Measurements from ENCODE around the gene DENND1B. TPM values are rescaled to one million over a fixed set of nuclear protein-coding genes. Genes with fewer than 3 reads are reported as not detected.

DENND1B gene
- total RNA-seq, 5 donors from 2014 or later (not counting 1 experiment from before 2014, with no cell fraction given): 13.6 to 29.8 (median 15.8) TPM

GRCh38 chr1:197686702-197687355 is 88.5 kb downstream of the DENND1B start:
- H3K4me3 Mint-ChIP-seq: no peak overlapping the region
- H3K4me1 ChIP-seq (ENCODE audit: control insufficient read depth in 1 of 2, extremely low read depth in 1 of 2, insufficient read depth in 2 of 2, low read length in 2 of 2): no peaks in the 10 kb centered on the region
- H3K27me3 ChIP-seq (replicated peaks in 1 of 2; ENCODE audit: control insufficient read depth in 2 of 2, extremely low read depth in 1 of 2, insufficient read depth in 2 of 2, low read length in 1 of 2): no peaks in the 10 kb centered on the region
- H3K36me3 Mint-ChIP-seq: peaks cover 36% of the 10 kb centered on the region
- H3K4me1 Mint-ChIP-seq: peaks cover 26 to 30% (median 27%) of the 10 kb centered on the region in 3 donors
- WGBS (ENCODE audit: insufficient coverage): no CpG with 5 or more reads among the region's 6 CpGs
- H3K27ac Mint-ChIP-seq: no peak overlapping the region
- no peaks in the 10 kb centered on the region for H3K36me3 ChIP-seq (ENCODE audit: control insufficient read depth in 2 of 2, extremely low read depth in 1 of 2, insufficient read depth in 1 of 2, low read length in 1 of 2)
- CTCF ChIA-PET: interaction anchor here in 1 of 2 donors (0.7 kb wide), 1 partner anchor 444 kb away, joined by 4 read pairs; no protein-coding TSS in a partner anchor
- no peak overlapping the region for H3K4me3 ChIP-seq (ENCODE audit: control insufficient read depth in 1 of 2, extremely low read depth in 1 of 2, low read length in 1 of 2)
- ATAC-seq (replicated peaks in 1 of 4) (no peak), DNase-seq (no peak)
- H3K9me3 ChIP-seq: no peaks in the 10 kb centered on the region
- POLR2A ChIA-PET: interaction anchor here in 1 of 2 donors (0.7 kb wide), 1 partner anchor 113 kb away, joined by 5 read pairs; no protein-coding TSS in a partner anchor
- H3K27me3 Mint-ChIP-seq: no peaks in the 10 kb centered on the region
- H3K9me3 Mint-ChIP-seq: peaks cover 7 to 16% (median 11%) of the 10 kb centered on the region in 3 donors
- no peak overlapping the region for H3K27ac ChIP-seq (ENCODE audit: low read length)

GRCh38 chr1:197686231-197686630 is 89.0 kb downstream of the DENND1B start:
- POLR2A ChIA-PET: no interaction called here
- Mint-ChIP-seq H3K4me3 (no peak overlapping the region), H3K27me3 (no peaks in the 10 kb centered on the region), H3K27ac (no peak overlapping the region), H3K36me3 (peaks cover 36% of the 10 kb centered on the region), H3K9me3 (peaks cover 7 to 16% (median 11%) of the 10 kb centered on the region in 3 donors), H3K4me1 (peaks cover 27 to 32% (median 28%) of the 10 kb centered on the region in 3 donors)
- H3K9me3 ChIP-seq: no peaks in the 10 kb centered on the region
- no peak overlapping the region for H3K27ac ChIP-seq (ENCODE audit: low read length)
- no peaks in the 10 kb centered on the region for H3K4me1 ChIP-seq (ENCODE audit: control insufficient read depth in 1 of 2, extremely low read depth in 1 of 2, insufficient read depth in 2 of 2, low read length in 2 of 2)
- no peaks in the 10 kb centered on the region for H3K36me3 ChIP-seq (ENCODE audit: control insufficient read depth in 2 of 2, extremely low read depth in 1 of 2, insufficient read depth in 1 of 2, low read length in 1 of 2)
- H3K27me3 ChIP-seq (replicated peaks in 1 of 2; ENCODE audit: control insufficient read depth in 2 of 2, extremely low read depth in 1 of 2, insufficient read depth in 2 of 2, low read length in 1 of 2): no peaks in the 10 kb centered on the region
- CTCF ChIA-PET: interaction anchor here in 1 of 2 donors (0.6 kb wide), 1 partner anchor 67 kb away, joined by 3 read pairs; no protein-coding TSS in a partner anchor
- no peak for ATAC-seq (replicated peaks in 1 of 4)
- no peak for DNase-seq
- WGBS (ENCODE audit: insufficient coverage): no CpG with 5 or more reads among the region's 2 CpGs
- H3K4me3 ChIP-seq (ENCODE audit: control insufficient read depth in 1 of 2, extremely low read depth in 1 of 2, low read length in 1 of 2): no peak overlapping the region

DNA sequence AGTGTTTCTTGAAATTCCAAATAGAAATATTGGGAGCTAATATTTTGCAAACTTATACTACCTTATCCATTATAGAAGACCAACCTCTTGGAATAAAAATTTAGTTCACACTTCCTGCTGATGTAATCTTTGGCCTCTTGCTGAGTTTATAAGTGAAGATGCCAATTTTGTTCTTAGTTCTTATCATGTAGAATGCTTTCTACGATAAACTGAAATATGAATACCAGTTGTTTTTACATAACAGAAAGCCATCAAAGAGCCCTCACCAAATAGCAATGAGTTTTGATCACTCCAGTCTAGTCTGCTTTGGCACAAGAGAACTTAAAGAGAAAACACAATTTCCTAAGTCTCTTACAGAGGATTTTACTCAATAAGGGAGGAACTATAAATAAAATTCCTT is 89.5 kb downstream of the DENND1B start:
- CTCF ChIA-PET: interaction anchor here in 1 of 2 donors (0.6 kb wide), 1 partner anchor 67 kb away, joined by 3 read pairs; no protein-coding TSS in a partner anchor

GRCh38 chr1:197683895-197684553 is 91.3 kb downstream of the DENND1B start:
- no peaks in the 10 kb centered on the region for H3K27me3 Mint-ChIP-seq
- H3K4me3 Mint-ChIP-seq: no peak overlapping the region
- no CpG with 5 or more reads among the region's 6 CpGs for WGBS (ENCODE audit: insufficient coverage)
- no peak overlapping the region for H3K27ac Mint-ChIP-seq
- peaks cover 16% of the 10 kb centered on the region for H3K36me3 Mint-ChIP-seq
- POLR2A ChIA-PET: no interaction called here
- peaks cover 27 to 34% (median 32%) of the 10 kb centered on the region in 3 donors for H3K4me1 Mint-ChIP-seq
- no peak for DNase-seq
- H3K9me3 ChIP-seq: no peaks in the 10 kb centered on the region
- no peaks in the 10 kb centered on the region for H3K27me3 ChIP-seq (replicated peaks in 1 of 2; ENCODE audit: control insufficient read depth in 2 of 2, extremely low read depth in 1 of 2, insufficient read depth in 2 of 2, low read length in 1 of 2)
- ATAC-seq (replicated peaks in 1 of 4): no peak
- CTCF ChIA-PET: interaction anchor here (0.9 to 1.0 kb wide), 2 partner anchors 9 to 29 kb away, joined by 3 to 4 read pairs; no protein-coding TSS in a partner anchor
- no peak overlapping the region for H3K27ac ChIP-seq (ENCODE audit: low read length)
- no peak overlapping the region for H3K4me3 ChIP-seq (ENCODE audit: control insufficient read depth in 1 of 2, extremely low read depth in 1 of 2, low read length in 1 of 2)
- no peaks in the 10 kb centered on the region for H3K4me1 ChIP-seq (ENCODE audit: control insufficient read depth in 1 of 2, extremely low read depth in 1 of 2, insufficient read depth in 2 of 2, low read length in 2 of 2)
- peaks cover 7 to 11% (median 11%) of the 10 kb centered on the region in 3 donors for H3K9me3 Mint-ChIP-seq
- H3K36me3 ChIP-seq (ENCODE audit: control insufficient read depth in 2 of 2, extremely low read depth in 1 of 2, insufficient read depth in 1 of 2, low read length in 1 of 2): no peaks in the 10 kb centered on the region

More for the DNA sequence above, 89.5 kb downstream of the DENND1B start:
- Mint-ChIP-seq H3K4me1 (peaks cover 27 to 31% (median 28%) of the 10 kb centered on the region in 3 donors), H3K9me3 (peaks cover 7 to 16% (median 11%) of the 10 kb centered on the region in 3 donors), H3K27me3 (no peaks in the 10 kb centered on the region), H3K4me3 (no peak overlapping the region), H3K27ac (no peak overlapping the region), H3K36me3 (peaks cover 31% of the 10 kb centered on the region)
- no peaks in the 10 kb centered on the region for H3K9me3 ChIP-seq
- no peak overlapping the region for H3K27ac ChIP-seq (ENCODE audit: low read length)
- no peak overlapping the region for H3K4me3 ChIP-seq (ENCODE audit: control insufficient read depth in 1 of 2, extremely low read depth in 1 of 2, low read length in 1 of 2)
- no peaks in the 10 kb centered on the region for H3K36me3 ChIP-seq (ENCODE audit: control insufficient read depth in 2 of 2, extremely low read depth in 1 of 2, insufficient read depth in 1 of 2, low read length in 1 of 2)
- ATAC-seq (replicated peaks in 1 of 4) (no peak), DNase-seq (no peak)
- H3K4me1 ChIP-seq (ENCODE audit: control insufficient read depth in 1 of 2, extremely low read depth in 1 of 2, insufficient read depth in 2 of 2, low read length in 2 of 2): no peaks in the 10 kb centered on the region
- no CpG with 5 or more reads among the region's 1 CpG for WGBS (ENCODE audit: insufficient coverage)
- no peaks in the 10 kb centered on the region for H3K27me3 ChIP-seq (replicated peaks in 1 of 2; ENCODE audit: control insufficient read depth in 2 of 2, extremely low read depth in 1 of 2, insufficient read depth in 2 of 2, low read length in 1 of 2)
- POLR2A ChIA-PET: no interaction called here

- ChIA-PET CTCF (interaction anchor here (0.9 to 1.0 kb wide), 2 partner anchors 8 to 29 kb away, joined by 3 to 4 read pairs; no protein-coding TSS in a partner anchor), POLR2A (no interaction called here)
- H3K4me3 ChIP-seq (ENCODE audit: control insufficient read depth in 1 of 2, extremely low read depth in 1 of 2, low read length in 1 of 2): no peak overlapping the region
- Mint-ChIP-seq H3K9me3 (peaks cover 2 to 3% (median 3%) of the 10 kb centered on the region in 3 donors), H3K4me3 (no peak overlapping the region), H3K36me3 (peaks cover 8% of the 10 kb centered on the region), H3K27me3 (no peaks in the 10 kb centered on the region), H3K4me1 (peaks cover 27 to 35% (median 34%) of the 10 kb centered on the region in 3 donors), H3K27ac (no peak overlapping the region)
- 100% methylated on average over 1 of the region's 3 CpGs for WGBS (ENCODE audit: insufficient coverage)
- no peak overlapping the region for H3K27ac ChIP-seq (ENCODE audit: low read length)
- no peaks in the 10 kb centered on the region for H3K27me3 ChIP-seq (replicated peaks in 1 of 2; ENCODE audit: control insufficient read depth in 2 of 2, extremely low read depth in 1 of 2, insufficient read depth in 2 of 2, low read length in 1 of 2)
- H3K9me3 ChIP-seq: no peaks in the 10 kb centered on the region
- ATAC-seq (replicated peaks in 1 of 4) (no peak), DNase-seq (no peak)
- H3K4me1 ChIP-seq (ENCODE audit: control insufficient read depth in 1 of 2, extremely low read depth in 1 of 2, insufficient read depth in 2 of 2, low read length in 2 of 2): no peaks in the 10 kb centered on the region
- no peaks in the 10 kb centered on the region for H3K36me3 ChIP-seq (ENCODE audit: control insufficient read depth in 2 of 2, extremely low read depth in 1 of 2, insufficient read depth in 1 of 2, low read length in 1 of 2)
Observed at GRCh38 chr1:197683280-197683679, 92.0 kb downstream of the DENND1B start.

DNA sequence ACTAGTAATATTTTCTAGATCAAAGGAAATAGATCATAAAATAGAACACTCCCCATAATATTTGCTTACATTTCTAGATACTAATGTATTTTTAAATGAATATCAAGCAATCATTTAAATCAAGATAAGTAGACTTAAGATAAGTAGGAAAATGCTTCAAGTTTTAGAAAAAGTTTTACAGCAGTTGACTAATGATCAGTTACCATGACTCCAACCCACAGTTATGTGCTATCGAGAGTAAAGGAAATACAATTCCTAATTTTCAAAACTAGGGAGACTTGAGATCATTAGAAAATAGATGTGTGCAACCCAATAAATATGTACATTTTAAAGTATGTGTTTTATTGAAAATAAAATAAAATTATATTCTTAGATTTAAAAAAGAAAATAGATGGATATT is 95.0 kb downstream of the DENND1B start:
- Mint-ChIP-seq H3K4me3 (no peak overlapping the region), H3K27me3 (no peaks in the 10 kb centered on the region), H3K36me3 (no peaks in the 10 kb centered on the region), H3K27ac (no peak overlapping the region), H3K4me1 (peaks cover 35 to 44% (median 41%) of the 10 kb centered on the region in 3 donors), H3K9me3 (no peaks in the 10 kb centered on the region)
- Histone ChIP-seq H3K27ac (ENCODE audit: low read length) (no peak overlapping the region), H3K4me1 (ENCODE audit: control insufficient read depth in 1 of 2, extremely low read depth in 1 of 2, insufficient read depth in 2 of 2, low read length in 2 of 2) (no peaks in the 10 kb centered on the region), H3K4me3 (ENCODE audit: control insufficient read depth in 1 of 2, extremely low read depth in 1 of 2, low read length in 1 of 2) (no peak overlapping the region), H3K36me3 (ENCODE audit: control insufficient read depth in 2 of 2, extremely low read depth in 1 of 2, insufficient read depth in 1 of 2, low read length in 1 of 2) (no peaks in the 10 kb centered on the region), H3K9me3 (no peaks in the 10 kb centered on the region), H3K27me3 (replicated peaks in 1 of 2; ENCODE audit: control insufficient read depth in 2 of 2, extremely low read depth in 1 of 2, insufficient read depth in 2 of 2, low read length in 1 of 2) (no peaks in the 10 kb centered on the region)
- ATAC-seq (replicated peaks in 1 of 4): no peak
- WGBS (ENCODE audit: insufficient coverage): no CpG with 5 or more reads among the region's 1 CpG
- ChIA-PET CTCF (no interaction called here), POLR2A (no interaction called here)
- DNase-seq: no peak

All from T-cell (primary cell).